ENCODE results near the gene MCC.

MCC gene

GRCh38 chr5:113112435-113112834, 375.8 kb downstream of the MCC start:
- DNase-seq (ENCODE audit: low read depth in 2 of 2): no peak

- DNase-seq (ENCODE audit: low read depth in 2 of 2): no peak
Measured at GRCh38 chr5:113110117-113110516, 378.1 kb downstream of the MCC start.

- DNase-seq (ENCODE audit: low read depth in 2 of 2): no peak
Measured at GRCh38 chr5:113109344-113109743, 378.9 kb downstream of the MCC start.

GRCh38 chr5:113108485-113108884, 379.8 kb downstream of the MCC start:
- no peak for DNase-seq (ENCODE audit: low read depth in 2 of 2)

- DNase-seq (ENCODE audit: low read depth in 2 of 2): no peak
Measured at GRCh38 chr5:113106821-113107220, 381.4 kb downstream of the MCC start.

GRCh38 chr5:113105693-113106280, 382.5 kb downstream of the MCC start:
- no peak for DNase-seq (ENCODE audit: low read depth in 2 of 2)

GRCh38 chr5:113103330-113103729, 384.9 kb downstream of the MCC start:
- no peak for DNase-seq (ENCODE audit: low read depth in 2 of 2)

- DNase-seq (ENCODE audit: low read depth in 2 of 2): no peak
Measured at GRCh38 chr5:113102121-113102531, 386.1 kb downstream of the MCC start.

GRCh38 chr5:113100981-113101380, 387.3 kb downstream of the MCC start:
- no peak for DNase-seq (ENCODE audit: low read depth in 2 of 2)

GRCh38 chr5:113099822-113100221, 388.4 kb downstream of the MCC start:
- no peak for DNase-seq (ENCODE audit: low read depth in 2 of 2)

GRCh38 chr5:113098378-113098777, 389.9 kb downstream of the MCC start:
- no peak for DNase-seq (ENCODE audit: low read depth in 2 of 2)

- DNase-seq (ENCODE audit: low read depth in 2 of 2): no peak
Measured at GRCh38 chr5:113095831-113096230, 392.4 kb downstream of the MCC start.

- no peak for DNase-seq (ENCODE audit: low read depth in 2 of 2)
Measured at GRCh38 chr5:113093558-113093957, 394.7 kb downstream of the MCC start.

GRCh38 chr5:113092683-113093082, 395.6 kb downstream of the MCC start:
- DNase-seq (ENCODE audit: low read depth in 2 of 2): no peak

GRCh38 chr5:113091622-113092021, 396.6 kb downstream of the MCC start:
- DNase-seq (ENCODE audit: low read depth in 2 of 2): no peak

- DNase-seq (ENCODE audit: low read depth in 2 of 2): no peak
Measured at GRCh38 chr5:113090336-113091106, 397.7 kb downstream of the MCC start.

- DNase-seq (ENCODE audit: low read depth in 2 of 2): no peak
Measured at GRCh38 chr5:113089653-113090335, 398.5 kb downstream of the MCC start.

GRCh38 chr5:113087976-113088514, 400.2 kb downstream of the MCC start:
- DNase-seq (ENCODE audit: low read depth in 2 of 2): no peak

- no peak for DNase-seq (ENCODE audit: low read depth in 2 of 2)
Measured at GRCh38 chr5:113085880-113086409, 402.3 kb downstream of the MCC start.

GRCh38 chr5:113085084-113085414, 403.2 kb downstream of the MCC start:
- DNase-seq (ENCODE audit: low read depth in 2 of 2): no peak

- DNase-seq (ENCODE audit: low read depth in 2 of 2): no peak
Measured at GRCh38 chr5:113084402-113085083, 403.7 kb downstream of the MCC start.

GRCh38 chr5:113083481-113083880, 404.8 kb downstream of the MCC start:
- no peak for DNase-seq (ENCODE audit: low read depth in 2 of 2)

Measured in stimulated activated CD8-positive, alpha-beta memory T cell treated with anti-CD3 and anti-CD28 coated beads, Interleukin-7, amount 100 ng/mL, for 4 hours (primary cell).